Measurements from ENCODE around the gene CFAP46. TPM values are rescaled to one million over a fixed set of nuclear protein-coding genes. Genes with fewer than 3 reads are reported as not detected.

CFAP46 gene
- total and polyA plus RNA-seq, 2 donors (not counting 1 experiment from before 2014, with no cell fraction given): 0.07 TPM; not detected in 1

GRCh38 chr10:132813560-132814468, 128.6 kb downstream of the CFAP46 start:
- Histone ChIP-seq H2AFZ (ENCODE audit: insufficient read depth, low read depth, low read length, poor library complexity, severe bottlenecking) (no peak overlapping the region), H4K20me1 (ENCODE audit: control insufficient read depth, insufficient read depth, low read length, poor library complexity, severe bottlenecking) (no peaks in the 10 kb centered on the region), H3K4me2 (replicated peaks; ENCODE audit: low read depth, low read length, poor library complexity, severe bottlenecking) (no peak overlapping the region), H3K27ac (ENCODE audit: low read length in 2 of 2) (no peak overlapping the region), H3K27me3 (replicated peaks in 1 of 4; ENCODE audit: control extremely low read depth in 1 of 4, control insufficient read depth in 3 of 4, insufficient read depth in 4 of 4, low read length in 3 of 4) (peaks cover 0 to 3% (median 0%) of the 10 kb centered on the region in 4 experiments), H3K36me3 (replicated peaks in 1 of 2; ENCODE audit: control extremely low read depth in 1 of 2, control insufficient read depth in 1 of 2, extremely low read depth in 1 of 2, insufficient read depth in 2 of 2, low read length in 1 of 2) (no peaks in the 10 kb centered on the region), H3K79me2 (ENCODE audit: control insufficient read depth, insufficient read depth, low read length) (no peaks in the 10 kb centered on the region), H3K9ac (ENCODE audit: low read length) (no peak overlapping the region), H3K9me3 (ENCODE audit: control extremely low read depth in 1 of 3, control insufficient read depth in 2 of 3, insufficient read depth in 1 of 3, low read length in 2 of 3) (peaks cover 0 to 14% (median 0%) of the 10 kb centered on the region in 3 donors), H3K4me1 (ENCODE audit: control insufficient read depth in 2 of 2, insufficient read depth in 2 of 2, low read length in 2 of 2) (no peaks in the 10 kb centered on the region), H3K4me3 (ENCODE audit: control extremely low read depth in 1 of 5, extremely low read depth in 1 of 5, insufficient read depth in 1 of 5, low read depth in 2 of 5, low read length in 4 of 5) (no peak overlapping the region)
- ChIA-PET CTCF (no interaction called here), POLR2A (no interaction called here)
- intact Hi-C loops (cut with micrococcal nuclease): no loop called here
- H3K9me3 Mint-ChIP-seq (ENCODE audit: insufficient read depth): no peaks in the 10 kb centered on the region
- no peak overlapping the region for H3K27ac Mint-ChIP-seq
- no peaks in the 10 kb centered on the region for H3K4me1 Mint-ChIP-seq
- 78% methylated on average over 20 of the region's 28 CpGs for WGBS (ENCODE audit: insufficient coverage)
- H3K4me3 Mint-ChIP-seq: no peak overlapping the region
- DNase-seq: no peak
- peaks cover 16% of the 10 kb centered on the region for H3K27me3 Mint-ChIP-seq
- ATAC-seq (ENCODE audit: low read depth): no peak
- TF ChIP-seq CTCF (IDR thresholded peaks at IDR 0.05): no peak
- TF ChIP-seq EZH2 (IDR thresholded peaks at IDR 0.05; ENCODE audit: borderline replicate concordance, insufficient read depth, low read depth, low read length, poor library complexity, severe bottlenecking): no peak

GRCh38 chr10:132813001-132813401, 129.4 kb downstream of the CFAP46 start:
- H2AFZ ChIP-seq (ENCODE audit: insufficient read depth, low read depth, low read length, poor library complexity, severe bottlenecking): no peak overlapping the region
- WGBS (ENCODE audit: insufficient coverage): 83% methylated on average over 10 of the region's 10 CpGs
- TF ChIP-seq CTCF (IDR thresholded peaks at IDR 0.05) (no peak), EZH2 (IDR thresholded peaks at IDR 0.05; ENCODE audit: borderline replicate concordance, insufficient read depth, low read depth, low read length, poor library complexity, severe bottlenecking) (no peak)
- no peaks in the 10 kb centered on the region for H3K36me3 ChIP-seq (replicated peaks in 1 of 2; ENCODE audit: control extremely low read depth in 1 of 2, control insufficient read depth in 1 of 2, extremely low read depth in 1 of 2, insufficient read depth in 2 of 2, low read length in 1 of 2)
- no peaks in the 10 kb centered on the region for H3K4me1 ChIP-seq (ENCODE audit: control insufficient read depth in 2 of 2, insufficient read depth in 2 of 2, low read length in 2 of 2)
- POLR2A ChIA-PET: no interaction called here
- no peaks in the 10 kb centered on the region for H3K79me2 ChIP-seq (ENCODE audit: control insufficient read depth, insufficient read depth, low read length)
- no peak for DNase-seq
- Mint-ChIP-seq H3K27me3 (peaks cover 16% of the 10 kb centered on the region), H3K27ac (no peak overlapping the region), H3K4me3 (no peak overlapping the region), H3K9me3 (ENCODE audit: insufficient read depth) (no peaks in the 10 kb centered on the region), H3K4me1 (no peaks in the 10 kb centered on the region)
- no peak overlapping the region for H3K4me2 ChIP-seq (replicated peaks; ENCODE audit: low read depth, low read length, poor library complexity, severe bottlenecking)
- intact Hi-C loops (cut with micrococcal nuclease): no loop called here
- H3K9ac ChIP-seq (ENCODE audit: low read length): no peak overlapping the region
- H3K27ac ChIP-seq (ENCODE audit: low read length in 2 of 2): no peak overlapping the region
- H3K9me3 ChIP-seq (ENCODE audit: control extremely low read depth in 1 of 3, control insufficient read depth in 2 of 3, insufficient read depth in 1 of 3, low read length in 2 of 3): peaks cover 0 to 14% (median 0%) of the 10 kb centered on the region in 3 donors
- ATAC-seq (ENCODE audit: low read depth): no peak
- H3K27me3 ChIP-seq (replicated peaks in 1 of 4; ENCODE audit: control extremely low read depth in 1 of 4, control insufficient read depth in 3 of 4, insufficient read depth in 4 of 4, low read length in 3 of 4): peaks cover 0 to 3% (median 0%) of the 10 kb centered on the region in 4 experiments
- no peak overlapping the region for H3K4me3 ChIP-seq (ENCODE audit: control extremely low read depth in 1 of 5, extremely low read depth in 1 of 5, insufficient read depth in 1 of 5, low read depth in 2 of 5, low read length in 4 of 5)
- H4K20me1 ChIP-seq (ENCODE audit: control insufficient read depth, insufficient read depth, low read length, poor library complexity, severe bottlenecking): no peaks in the 10 kb centered on the region
- CTCF ChIA-PET: no interaction called here
